DOHH2 (cell line): ENCODE measurements around the gene TBC1D24.
A peak's percentile ranks its signal among the peaks of the same experiment; 100 is the strongest.

Source experiments
- H3F3A ChIP-seq: fragments of 200-600 bp; sonication (generic), shearing (Covaris generic); 2 replicates; pipeline ENCODE4 v1.6.0; 2016; ENCODE audit warnings: antibody characterized with exemption, mild to moderate bottlenecking; ENCODE audit not compliant: control insufficient read depth, insufficient read depth
- H3K27ac ChIP-seq: fragments of 200-600 bp; sonication (generic); 2 replicates; pipeline ENCODE4 v1.5.1; 2014; ENCODE audit warnings: low read depth, mild to moderate bottlenecking, low read length, moderate library complexity
- H3K27me3 ChIP-seq: fragments of 200-600 bp; sonication (generic); 2 replicates; pipeline ENCODE4 v1.6.1; 2014; ENCODE audit warnings: mild to moderate bottlenecking, low read length, mixed read lengths; ENCODE audit not compliant: control insufficient read depth
- H3K36me3 ChIP-seq: fragments of 200-600 bp; sonication (generic); 2 replicates; pipeline ENCODE4 v1.6.1; 2014; ENCODE audit warnings: mild to moderate bottlenecking, low read length, moderate library complexity, mixed read lengths; ENCODE audit not compliant: control insufficient read depth
- H3K4me1 ChIP-seq: fragments of 200-600 bp; sonication (generic); 2 replicates; pipeline ENCODE4 v1.6.1; 2014; ENCODE audit warnings: mild to moderate bottlenecking, low read length, mixed read lengths; ENCODE audit not compliant: control insufficient read depth
- H3K4me2 ChIP-seq: fragments of 200-600 bp; sonication (generic); 2 replicates; pipeline ENCODE4 v1.6.0; 2014; ENCODE audit warnings: mild to moderate bottlenecking, low read length, moderate library complexity
- H3K4me3 ChIP-seq: fragments of 200-600 bp; sonication (generic); 2 replicates; pipeline ENCODE4 v1.5.1; 2014; ENCODE audit warnings: mild to moderate bottlenecking, low read length, mixed read lengths
- H3K79me2 ChIP-seq: fragments of 200-600 bp; sonication (generic); 2 replicates; pipeline ENCODE4 v1.6.1; 2014; ENCODE audit warnings: mild to moderate bottlenecking, low read length, mixed read lengths; ENCODE audit not compliant: control insufficient read depth
- H3K9me2 ChIP-seq: fragments of 200-600 bp; sonication (generic); replicated peaks from 2 replicates; pipeline ENCODE4 v1.6.1; 2014; ENCODE audit warnings: mild to moderate bottlenecking, low read length, mixed read lengths; ENCODE audit not compliant: control insufficient read depth
- H3K9me3 ChIP-seq: fragments of 200-600 bp; sonication (generic); 2 replicates; pipeline ENCODE4 v1.6.1; 2014; ENCODE audit warnings: antibody characterized with exemption, low read length, mixed read lengths; ENCODE audit not compliant: control insufficient read depth, insufficient read depth
- H4K20me1 ChIP-seq: fragments of 200-600 bp; sonication (generic); 2 replicates; pipeline ENCODE4 v1.6.0; 2014; ENCODE audit warnings: low read depth, mild to moderate bottlenecking, antibody characterized with exemption, low read length, moderate library complexity; ENCODE audit not compliant: control insufficient read depth, insufficient read depth
- CTCF ChIP-seq: fragments of 200-600 bp; sonication (generic); IDR thresholded peaks from one replicate; pipeline ENCODE4 v1.5.1; 2014; ENCODE audit warnings: antibody characterized with exemption, mild to moderate bottlenecking, low read depth, low read length; ENCODE audit not compliant: poor library complexity, severe bottlenecking
- EZH2phosphoT487 ChIP-seq: fragments of 200-600 bp; sonication (generic); IDR thresholded peaks from 2 replicates; pipeline ENCODE4 v1.6.1; 2017; ENCODE audit warnings: borderline replicate concordance, mild to moderate bottlenecking, antibody characterized with exemption, low read length, moderate library complexity, mixed read lengths

The TBC1D24 gene

DNA sequence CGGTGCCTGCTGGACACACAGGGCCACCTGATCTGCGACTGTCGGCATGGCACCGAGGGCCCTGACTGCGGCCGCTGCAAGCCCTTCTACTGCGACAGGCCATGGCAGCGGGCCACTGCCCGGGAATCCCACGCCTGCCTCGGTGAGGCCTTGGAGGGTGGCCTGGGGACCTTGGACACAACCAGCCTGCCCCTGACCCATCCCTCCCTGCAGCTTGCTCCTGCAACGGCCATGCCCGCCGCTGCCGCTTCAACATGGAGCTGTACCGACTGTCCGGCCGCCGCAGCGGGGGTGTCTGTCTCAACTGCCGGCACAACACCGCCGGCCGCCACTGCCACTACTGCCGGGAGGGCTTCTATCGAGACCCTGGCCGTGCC, 2.5 kb upstream of the TBC1D24 start:
- Histone ChIP-seq H3K27ac (no peak overlapping the region), H4K20me1 (peaks cover 14% of the 10 kb centered on the region; the same call in 1 of the 2 replicates), H3K4me2 (peak overlapping the region; percentile 92), H3K9me3 (no peaks in the 10 kb centered on the region), H3K79me2 (peaks cover 46% of the 10 kb centered on the region), H3K9me2 (no peaks in the 10 kb centered on the region), H3F3A (peaks cover 12% of the 10 kb centered on the region), H3K4me3 (peak overlapping the region; percentile 97), H3K27me3 (no peaks in the 10 kb centered on the region), H3K36me3 (peaks cover 5% of the 10 kb centered on the region), H3K4me1 (peaks cover 73% of the 10 kb centered on the region)
- TF ChIP-seq EZH2phosphoT487 (no peak), CTCF (no peak)

DNA sequence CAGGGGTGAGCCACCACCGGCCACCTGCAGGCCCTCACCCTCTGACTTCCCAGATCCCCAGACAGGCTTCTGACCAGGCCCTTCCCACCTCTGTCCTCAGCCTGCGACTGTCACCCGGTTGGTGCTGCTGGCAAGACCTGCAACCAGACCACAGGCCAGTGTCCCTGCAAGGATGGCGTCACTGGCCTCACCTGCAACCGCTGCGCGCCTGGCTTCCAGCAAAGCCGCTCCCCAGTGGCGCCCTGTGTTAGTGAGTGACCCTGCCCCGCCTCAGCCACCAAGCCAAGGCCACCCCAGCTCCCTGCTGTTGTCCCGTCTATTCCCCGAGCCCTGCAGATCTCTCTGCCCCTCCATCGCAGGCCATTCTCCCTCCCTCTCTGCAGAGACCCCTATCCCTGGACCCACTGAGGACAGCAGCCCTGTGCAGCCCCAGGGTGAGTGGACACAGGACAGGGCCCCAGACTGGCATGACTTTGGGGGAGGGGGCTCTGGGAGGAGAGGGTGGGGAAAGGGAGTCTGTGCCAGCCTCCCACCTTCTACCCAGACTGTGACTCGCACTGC, 2.0 kb upstream of the TBC1D24 start:
- H3K9me3 ChIP-seq: no peaks in the 10 kb centered on the region
- H3K36me3 ChIP-seq: peaks cover 8% of the 10 kb centered on the region
- peaks cover 12% of the 10 kb centered on the region for H3F3A ChIP-seq
- H3K27ac ChIP-seq: peak overlapping the region; percentile 50
- no peak for TF ChIP-seq EZH2phosphoT487
- TF ChIP-seq CTCF: no peak
- peak overlapping the region; percentile 97 for H3K4me3 ChIP-seq
- H3K4me2 ChIP-seq: peak overlapping the region; percentile 92
- H3K79me2 ChIP-seq: peaks cover 51% of the 10 kb centered on the region
- peaks cover 70% of the 10 kb centered on the region for H3K4me1 ChIP-seq
- H3K27me3 ChIP-seq: no peaks in the 10 kb centered on the region
- no peaks in the 10 kb centered on the region for H3K9me2 ChIP-seq
- peaks cover 16% of the 10 kb centered on the region; the same call in 1 of the 2 replicates for H4K20me1 ChIP-seq

GRCh38 chr16:2473446-2473926, 1.4 kb upstream of the TBC1D24 start:
- TF ChIP-seq EZH2phosphoT487 (no peak), CTCF (no peak)
- H3K9me3 ChIP-seq: no peaks in the 10 kb centered on the region
- peaks cover 57% of the 10 kb centered on the region for H3K79me2 ChIP-seq
- H3K27ac ChIP-seq: peak overlapping the region; percentile 50
- H3K9me2 ChIP-seq: no peaks in the 10 kb centered on the region
- peaks cover 8% of the 10 kb centered on the region for H3K36me3 ChIP-seq
- peaks cover 12% of the 10 kb centered on the region for H3F3A ChIP-seq
- H3K4me3 ChIP-seq: peak overlapping the region; percentile 97
- no peaks in the 10 kb centered on the region for H3K27me3 ChIP-seq
- H4K20me1 ChIP-seq: peaks cover 20% of the 10 kb centered on the region; the same call in 1 of the 2 replicates
- H3K4me1 ChIP-seq: peaks cover 65% of the 10 kb centered on the region
- H3K4me2 ChIP-seq: peak overlapping the region; percentile 92
